ENCODE measurements around the gene LBP. TPM values are rescaled to one million over a fixed set of nuclear protein-coding genes. Genes with fewer than 3 reads are reported as not detected.

The LBP gene
- total and polyA plus RNA-seq, 2 of the 13 experiments (the other 11 are each of a cell fraction or from before 2014, with no cell fraction given): 0.07 to 0.20 TPM

DNA sequence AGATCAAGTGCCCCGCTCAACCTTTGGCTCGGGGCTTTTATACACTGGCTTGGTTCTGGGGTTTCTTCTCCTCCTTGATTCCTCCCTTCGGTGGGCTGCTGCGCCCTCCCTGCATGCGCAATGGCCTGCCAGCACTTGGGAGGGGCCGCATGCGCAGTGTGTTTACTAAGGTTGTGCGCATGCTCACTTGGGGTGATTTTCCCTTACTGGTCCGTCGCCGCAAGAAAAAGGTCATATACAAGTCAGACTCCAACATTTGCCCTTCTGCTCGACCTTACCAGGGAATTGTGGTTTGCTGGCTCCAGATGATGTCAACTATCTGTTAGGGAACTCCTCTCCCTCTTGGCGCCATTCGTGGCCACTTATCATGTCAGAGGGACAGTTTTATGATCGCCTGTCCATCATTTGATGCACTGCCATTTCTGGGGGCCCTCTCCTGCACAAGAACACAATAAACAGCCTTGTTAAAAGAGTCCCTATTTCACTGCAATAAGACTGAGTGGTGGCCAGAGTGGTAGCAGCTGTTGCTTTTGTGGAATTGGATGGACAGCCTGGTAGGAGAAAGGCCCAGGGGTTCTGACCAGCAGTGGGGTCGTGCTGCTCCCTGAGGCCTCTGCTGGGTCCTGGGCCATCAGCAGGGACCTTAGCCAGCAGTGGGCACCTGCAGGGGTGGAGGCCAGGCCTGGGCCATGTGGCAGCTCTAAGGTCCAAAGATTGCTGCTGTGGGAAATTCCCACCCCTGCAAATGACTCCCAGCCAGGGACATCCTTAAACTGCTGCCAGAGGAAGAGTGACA is 2.8 kb upstream of the LBP start (continued):
- TF ChIP-seq KDM5B (CRISPR knock-in tag; IDR thresholded peaks at IDR 0.05; ENCODE audit: borderline replicate concordance): peak; percentile 95
- TF ChIP-seq, protein P1, sequence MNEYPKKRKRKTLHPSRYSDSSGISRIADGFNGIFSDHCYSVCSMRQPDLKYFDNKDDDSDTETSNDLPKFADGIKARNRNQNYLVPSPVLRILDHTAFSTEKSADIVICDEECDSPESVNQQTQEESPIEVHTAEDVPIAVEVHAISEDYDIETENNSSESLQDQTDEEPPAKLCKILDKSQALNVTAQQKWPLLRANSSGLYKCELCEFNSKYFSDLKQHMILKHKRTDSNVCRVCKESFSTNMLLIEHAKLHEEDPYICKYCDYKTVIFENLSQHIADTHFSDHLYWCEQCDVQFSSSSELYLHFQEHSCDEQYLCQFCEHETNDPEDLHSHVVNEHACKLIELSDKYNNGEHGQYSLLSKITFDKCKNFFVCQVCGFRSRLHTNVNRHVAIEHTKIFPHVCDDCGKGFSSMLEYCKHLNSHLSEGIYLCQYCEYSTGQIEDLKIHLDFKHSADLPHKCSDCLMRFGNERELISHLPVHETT (CRISPR knock-in tag; conservative IDR thresholded peaks at IDR 0.05): 0 out of 2 replicates have a peak, but pooled peaks have one; percentile 6
- peak; percentile 60; the same call in 1 of the 2 replicates for TF ChIP-seq REPIN1 (CRISPR knock-in tag; IDR thresholded peaks at IDR 0.05; ENCODE audit: borderline replicate concordance, low read depth)
- TF ChIP-seq, protein P2, sequence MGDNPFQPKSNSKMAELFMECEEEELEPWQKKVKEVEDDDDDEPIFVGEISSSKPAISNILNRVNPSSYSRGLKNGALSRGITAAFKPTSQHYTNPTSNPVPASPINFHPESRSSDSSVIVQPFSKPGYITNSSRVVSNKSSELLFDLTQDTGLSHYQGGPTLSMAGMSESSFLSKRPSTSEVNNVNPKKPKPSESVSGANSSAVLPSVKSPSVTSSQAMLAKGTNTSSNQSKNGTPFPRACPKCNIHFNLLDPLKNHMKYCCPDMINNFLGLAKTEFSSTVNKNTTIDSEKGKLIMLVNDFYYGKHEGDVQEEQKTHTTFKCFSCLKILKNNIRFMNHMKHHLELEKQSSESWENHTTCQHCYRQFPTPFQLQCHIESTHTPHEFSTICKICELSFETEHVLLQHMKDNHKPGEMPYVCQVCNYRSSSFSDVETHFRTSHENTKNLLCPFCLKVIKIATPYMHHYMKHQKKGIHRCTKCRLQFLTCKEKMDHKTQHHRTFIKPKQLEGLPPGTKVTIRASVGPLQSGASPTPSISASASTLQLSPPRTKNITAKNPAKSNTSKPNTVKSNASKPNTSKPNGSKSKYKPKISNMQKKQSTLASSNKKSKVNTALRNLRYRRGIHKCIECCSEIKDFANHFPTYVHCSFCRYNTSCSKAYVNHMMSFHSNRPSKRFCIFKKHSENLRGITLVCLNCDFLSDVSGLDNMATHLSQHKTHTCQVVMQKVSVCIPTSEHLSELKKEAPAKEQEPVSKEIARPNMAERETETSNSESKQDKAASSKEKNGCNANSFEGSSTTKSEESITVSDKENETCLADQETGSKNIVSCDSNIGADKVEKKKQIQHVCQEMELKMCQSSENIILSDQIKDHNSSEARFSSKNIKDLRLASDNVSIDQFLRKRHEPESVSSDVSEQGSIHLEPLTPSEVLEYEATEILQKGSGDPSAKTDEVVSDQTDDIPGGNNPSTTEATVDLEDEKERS (CRISPR knock-in tag; IDR thresholded peaks at IDR 0.05): peak; percentile 97
- 0 out of 2 replicates have a peak, but pooled peaks have one; percentile 64 for TF ChIP-seq NCOA1 (CRISPR knock-in tag; IDR thresholded peaks at IDR 0.05)
- TF ChIP-seq KAT7 (CRISPR knock-in tag; IDR thresholded peaks at IDR 0.05; ENCODE audit: borderline replicate concordance): peak; percentile 83; the same call in 1 of the 2 replicates
- peak; percentile 92 for TF ChIP-seq ZNF501 (CRISPR knock-in tag; IDR thresholded peaks at IDR 0.05)
- peak; percentile 52; the same call in 1 of the 2 replicates for TF ChIP-seq ZNF546 (CRISPR knock-in tag; conservative IDR thresholded peaks at IDR 0.05)
- TF ChIP-seq, protein P3, sequence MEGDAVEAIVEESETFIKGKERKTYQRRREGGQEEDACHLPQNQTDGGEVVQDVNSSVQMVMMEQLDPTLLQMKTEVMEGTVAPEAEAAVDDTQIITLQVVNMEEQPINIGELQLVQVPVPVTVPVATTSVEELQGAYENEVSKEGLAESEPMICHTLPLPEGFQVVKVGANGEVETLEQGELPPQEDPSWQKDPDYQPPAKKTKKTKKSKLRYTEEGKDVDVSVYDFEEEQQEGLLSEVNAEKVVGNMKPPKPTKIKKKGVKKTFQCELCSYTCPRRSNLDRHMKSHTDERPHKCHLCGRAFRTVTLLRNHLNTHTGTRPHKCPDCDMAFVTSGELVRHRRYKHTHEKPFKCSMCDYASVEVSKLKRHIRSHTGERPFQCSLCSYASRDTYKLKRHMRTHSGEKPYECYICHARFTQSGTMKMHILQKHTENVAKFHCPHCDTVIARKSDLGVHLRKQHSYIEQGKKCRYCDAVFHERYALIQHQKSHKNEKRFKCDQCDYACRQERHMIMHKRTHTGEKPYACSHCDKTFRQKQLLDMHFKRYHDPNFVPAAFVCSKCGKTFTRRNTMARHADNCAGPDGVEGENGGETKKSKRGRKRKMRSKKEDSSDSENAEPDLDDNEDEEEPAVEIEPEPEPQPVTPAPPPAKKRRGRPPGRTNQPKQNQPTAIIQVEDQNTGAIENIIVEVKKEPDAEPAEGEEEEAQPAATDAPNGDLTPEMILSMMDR (CRISPR knock-in tag; IDR thresholded peaks at IDR 0.05): peak; percentile 13
- no peak for TF ChIP-seq EP300 (IDR thresholded peaks at IDR 0.05; ENCODE audit: low read depth in 2 of 2, low read length in 2 of 2)
- TF ChIP-seq EP300 (CRISPR knock-in tag; IDR thresholded peaks at IDR 0.05; ENCODE audit: borderline replicate concordance): peak; percentile 33; the same call in 1 of the 2 replicates
- TF ChIP-seq ZNF605 (CRISPR knock-in tag; IDR thresholded peaks at IDR 0.05): peak; percentile 77
- peak; percentile 35; the same call in 1 of the 2 replicates for TF ChIP-seq ZSCAN21 (CRISPR knock-in tag; IDR thresholded peaks at IDR 0.05; ENCODE audit: borderline replicate concordance)
- TF ChIP-seq RFXAP (CRISPR knock-in tag; IDR thresholded peaks at IDR 0.05; ENCODE audit: borderline replicate concordance): 0 out of 2 replicates have a peak, but pooled peaks have one; percentile 43
- peak; percentile 40; the same call in 1 of the 2 replicates for TF ChIP-seq SOX5 (CRISPR knock-in tag; IDR thresholded peaks at IDR 0.05; ENCODE audit: borderline replicate concordance)
- TF ChIP-seq, protein P4, sequence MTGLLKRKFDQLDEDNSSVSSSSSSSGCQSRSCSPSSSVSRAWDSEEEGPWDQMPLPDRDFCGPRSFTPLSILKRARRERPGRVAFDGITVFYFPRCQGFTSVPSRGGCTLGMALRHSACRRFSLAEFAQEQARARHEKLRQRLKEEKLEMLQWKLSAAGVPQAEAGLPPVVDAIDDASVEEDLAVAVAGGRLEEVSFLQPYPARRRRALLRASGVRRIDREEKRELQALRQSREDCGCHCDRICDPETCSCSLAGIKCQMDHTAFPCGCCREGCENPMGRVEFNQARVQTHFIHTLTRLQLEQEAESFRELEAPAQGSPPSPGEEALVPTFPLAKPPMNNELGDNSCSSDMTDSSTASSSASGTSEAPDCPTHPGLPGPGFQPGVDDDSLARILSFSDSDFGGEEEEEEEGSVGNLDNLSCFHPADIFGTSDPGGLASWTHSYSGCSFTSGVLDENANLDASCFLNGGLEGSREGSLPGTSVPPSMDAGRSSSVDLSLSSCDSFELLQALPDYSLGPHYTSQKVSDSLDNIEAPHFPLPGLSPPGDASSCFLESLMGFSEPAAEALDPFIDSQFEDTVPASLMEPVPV (CRISPR knock-in tag; IDR thresholded peaks at IDR 0.05): peak; percentile 80
- TF ChIP-seq, protein P5, sequence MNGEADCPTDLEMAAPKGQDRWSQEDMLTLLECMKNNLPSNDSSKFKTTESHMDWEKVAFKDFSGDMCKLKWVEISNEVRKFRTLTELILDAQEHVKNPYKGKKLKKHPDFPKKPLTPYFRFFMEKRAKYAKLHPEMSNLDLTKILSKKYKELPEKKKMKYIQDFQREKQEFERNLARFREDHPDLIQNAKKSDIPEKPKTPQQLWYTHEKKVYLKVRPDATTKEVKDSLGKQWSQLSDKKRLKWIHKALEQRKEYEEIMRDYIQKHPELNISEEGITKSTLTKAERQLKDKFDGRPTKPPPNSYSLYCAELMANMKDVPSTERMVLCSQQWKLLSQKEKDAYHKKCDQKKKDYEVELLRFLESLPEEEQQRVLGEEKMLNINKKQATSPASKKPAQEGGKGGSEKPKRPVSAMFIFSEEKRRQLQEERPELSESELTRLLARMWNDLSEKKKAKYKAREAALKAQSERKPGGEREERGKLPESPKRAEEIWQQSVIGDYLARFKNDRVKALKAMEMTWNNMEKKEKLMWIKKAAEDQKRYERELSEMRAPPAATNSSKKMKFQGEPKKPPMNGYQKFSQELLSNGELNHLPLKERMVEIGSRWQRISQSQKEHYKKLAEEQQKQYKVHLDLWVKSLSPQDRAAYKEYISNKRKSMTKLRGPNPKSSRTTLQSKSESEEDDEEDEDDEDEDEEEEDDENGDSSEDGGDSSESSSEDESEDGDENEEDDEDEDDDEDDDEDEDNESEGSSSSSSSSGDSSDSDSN (CRISPR knock-in tag; IDR thresholded peaks at IDR 0.05): peak; percentile 60
